ENCODE results near the gene NRIP1.
A peak's percentile ranks its signal among the peaks of the same experiment; 100 is the strongest.

Gene NRIP1

DNA sequence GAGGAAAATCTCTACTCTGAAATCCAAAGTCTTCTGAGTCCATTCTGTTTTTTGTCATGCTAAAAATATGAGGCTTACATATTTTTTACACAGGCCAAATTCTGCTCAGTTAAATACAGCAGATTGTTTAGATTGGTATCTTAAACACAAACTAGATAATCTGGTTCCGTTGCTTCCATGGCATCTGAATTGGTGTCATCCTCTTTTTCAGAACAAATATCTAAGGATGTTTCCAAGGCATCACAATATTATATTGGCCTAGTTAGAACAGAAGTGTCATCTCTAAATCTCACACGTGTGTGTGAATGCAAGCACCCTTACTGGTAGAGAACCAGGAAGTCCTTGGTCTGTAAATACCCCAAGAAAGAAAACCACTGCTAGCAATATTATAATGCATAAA lies 151.2 kb downstream of the NRIP1 start:
- TF ChIP-seq, protein P1, sequence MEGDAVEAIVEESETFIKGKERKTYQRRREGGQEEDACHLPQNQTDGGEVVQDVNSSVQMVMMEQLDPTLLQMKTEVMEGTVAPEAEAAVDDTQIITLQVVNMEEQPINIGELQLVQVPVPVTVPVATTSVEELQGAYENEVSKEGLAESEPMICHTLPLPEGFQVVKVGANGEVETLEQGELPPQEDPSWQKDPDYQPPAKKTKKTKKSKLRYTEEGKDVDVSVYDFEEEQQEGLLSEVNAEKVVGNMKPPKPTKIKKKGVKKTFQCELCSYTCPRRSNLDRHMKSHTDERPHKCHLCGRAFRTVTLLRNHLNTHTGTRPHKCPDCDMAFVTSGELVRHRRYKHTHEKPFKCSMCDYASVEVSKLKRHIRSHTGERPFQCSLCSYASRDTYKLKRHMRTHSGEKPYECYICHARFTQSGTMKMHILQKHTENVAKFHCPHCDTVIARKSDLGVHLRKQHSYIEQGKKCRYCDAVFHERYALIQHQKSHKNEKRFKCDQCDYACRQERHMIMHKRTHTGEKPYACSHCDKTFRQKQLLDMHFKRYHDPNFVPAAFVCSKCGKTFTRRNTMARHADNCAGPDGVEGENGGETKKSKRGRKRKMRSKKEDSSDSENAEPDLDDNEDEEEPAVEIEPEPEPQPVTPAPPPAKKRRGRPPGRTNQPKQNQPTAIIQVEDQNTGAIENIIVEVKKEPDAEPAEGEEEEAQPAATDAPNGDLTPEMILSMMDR (conservative IDR thresholded peaks at IDR 0.05) = no peak
- peak overlapping the region; percentile 66 for H3K27ac ChIP-seq

DNA sequence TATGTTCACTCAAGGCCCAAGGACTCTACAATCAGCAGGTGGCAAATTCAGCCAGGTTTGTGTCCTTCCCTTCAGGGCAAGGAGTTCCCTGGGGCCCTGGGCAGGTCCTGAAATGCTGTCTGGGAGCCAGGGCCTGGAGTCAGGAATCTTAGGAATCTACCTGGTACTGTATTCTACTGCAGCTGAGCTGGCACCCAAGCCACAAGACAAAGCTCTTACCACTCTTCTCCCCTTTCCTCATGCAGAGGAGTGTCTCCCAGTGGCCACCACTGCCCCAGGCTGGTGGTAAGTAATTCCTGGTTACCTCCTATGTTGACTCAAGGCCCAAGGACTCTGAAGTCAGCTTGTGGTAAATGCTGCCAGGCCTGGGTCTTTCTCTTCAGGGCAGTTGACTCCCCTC lies 153.4 kb downstream of the NRIP1 start:
- H3K27ac ChIP-seq = no peak overlapping the region
- TF ChIP-seq, protein P1 (conservative IDR thresholded peaks at IDR 0.05) = no peak

All from VCaP (cell line).